GM08714 (cell line): ENCODE measurements around the gene AOC3.
"Not testable (repeated sequence)": the region's sequence is repeated elsewhere in the genome, so short reads cannot be mapped to it uniquely, and the experiment has no call there.

Experiments used
- H3K4me3 ChIP-seq: fragments of 200-500 bp; sonication (Bioruptor generic); 2 replicates; pipeline ENCODE4 v1.5.1; 2014; ENCODE audit warnings: mild to moderate bottlenecking, low read length, inconsistent platforms
- ZNF274 ChIP-seq: IDR thresholded peaks from 2 replicates; pipeline ENCODE4 v1.6.1; 2012; ENCODE audit warnings: mild to moderate bottlenecking, low read depth, low read length

The AOC3 gene

GRCh38 chr17:42886283-42887176 lies 35.5 kb downstream of the AOC3 start:
- no peak overlapping the region for H3K4me3 ChIP-seq
- TF ChIP-seq ZNF274, result no peak

GRCh38 chr17:42889809-42890208 lies 38.8 kb downstream of the AOC3 start:
- H3K4me3 ChIP-seq, result no peak overlapping the region
- TF ChIP-seq ZNF274, result no peak

GRCh38 chr17:42891539-42892152 lies 40.6 kb downstream of the AOC3 start:
- no peak for TF ChIP-seq ZNF274

GRCh38 chr17:42893359-42893758 lies 42.4 kb downstream of the AOC3 start:
- no peak overlapping the region for H3K4me3 ChIP-seq
- no peak for TF ChIP-seq ZNF274

More at GRCh38 chr17:42891539-42892152, 40.6 kb downstream of the AOC3 start:
- H3K4me3 ChIP-seq, result no peak overlapping the region

- no peak for TF ChIP-seq ZNF274
- no peak overlapping the region for H3K4me3 ChIP-seq
Observed at GRCh38 chr17:42894283-42895184, 43.5 kb downstream of the AOC3 start.

- TF ChIP-seq ZNF274, result no peak
- no peak overlapping the region for H3K4me3 ChIP-seq
Observed at GRCh38 chr17:42895185-42895555, 44.2 kb downstream of the AOC3 start.

- no peak overlapping the region for H3K4me3 ChIP-seq
- TF ChIP-seq ZNF274, result no peak
Observed at GRCh38 chr17:42898147-42898811, 47.3 kb downstream of the AOC3 start.

GRCh38 chr17:42899981-42900380 lies 49.0 kb downstream of the AOC3 start:
- not testable (repeated sequence) for H3K4me3 ChIP-seq

- H3K4me3 ChIP-seq, result no peak within 1 kb of the TSS
- TF ChIP-seq ZNF274, result no peak
Observed at GRCh38 chr17:42900460-42901331, 49.7 kb downstream of the AOC3 start, which contains the start of gene G6PC1. TSS of gene G6PC1 (plus strand) at chr17:42900799. CDS start at chr17:42900877, 78 bp downstream.

GRCh38 chr17:42901535-42902229 lies 50.7 kb downstream of the AOC3 start:
- no peak for TF ChIP-seq ZNF274
- no peak overlapping the region for H3K4me3 ChIP-seq

- no peak overlapping the region for H3K4me3 ChIP-seq
- no peak for TF ChIP-seq ZNF274
Observed at GRCh38 chr17:42904110-42904469, 53.1 kb downstream of the AOC3 start.

- H3K4me3 ChIP-seq, result no peak overlapping the region
- TF ChIP-seq ZNF274, result no peak
Observed at GRCh38 chr17:42906772-42907446, 55.9 kb downstream of the AOC3 start.
